GM23338 (cell line): ENCODE results near the gene CDKN1C. TPM values are rescaled to one million over a fixed set of nuclear protein-coding genes. Genes with fewer than 3 reads are reported as not detected.
"Not testable (repeated sequence)": the region's sequence is repeated elsewhere in the genome, so short reads cannot be mapped to it uniquely, and the experiment has no call there.

ENCODE experiments used
- ATAC-seq: fragments of 200-7000 bp; cut with Tn5 transposase; 3 replicates; pipeline ENCODE4 v1.9.1; 2020
- DNase-seq: peaks from one replicate; pipeline ENCODE4 v3.0.0-alpha.2; 2015; ENCODE audit warnings: low spot score
- H2AFZ ChIP-seq: fragments of 200-600 bp; sonication (generic); 2 replicates; pipeline ENCODE4 v1.8.0; 2016; ENCODE audit warnings: antibody characterized with exemption, mild to moderate bottlenecking, moderate library complexity
- H3F3A ChIP-seq: fragments of 200-600 bp; sonication (generic); replicated peaks from 2 replicates; pipeline ENCODE4 v1.8.0; 2017; ENCODE audit warnings: antibody characterized with exemption, mixed run types, low read depth
- H3K27ac ChIP-seq: fragments of 200-600 bp; sonication (generic); 2 replicates; pipeline ENCODE4 v1.6.1; 2016; ENCODE audit warnings: low read depth
- H3K27me3 ChIP-seq: fragments of 200-600 bp; sonication (generic); 2 replicates; pipeline ENCODE4 v1.8.0; 2016; ENCODE audit warnings: mild to moderate bottlenecking, mixed run types, moderate library complexity; ENCODE audit not compliant: insufficient read depth
- H3K36me3 ChIP-seq: fragments of 200-600 bp; sonication (generic); 2 replicates; pipeline ENCODE4 v1.8.0; 2016; ENCODE audit warnings: mild to moderate bottlenecking; ENCODE audit not compliant: insufficient read depth
- H3K4me1 ChIP-seq: fragments of 200-600 bp; sonication (generic); 2 replicates; pipeline ENCODE4 v1.8.0; 2016; ENCODE audit warnings: mild to moderate bottlenecking, moderate library complexity; ENCODE audit not compliant: insufficient read depth
- H3K4me2 ChIP-seq: fragments of 200-600 bp; sonication (generic); 2 replicates; pipeline ENCODE4 v1.7.1; 2017; ENCODE audit warnings: mixed run types
- H3K4me3 ChIP-seq: fragments of 200-600 bp; sonication (generic); 2 replicates; pipeline ENCODE4 v1.6.1; 2016; ENCODE audit warnings: mixed run types
- H3K79me2 ChIP-seq: fragments of 200-600 bp; sonication (generic); replicated peaks from 2 replicates; pipeline ENCODE4 v1.8.0; 2017; ENCODE audit warnings: mild to moderate bottlenecking; ENCODE audit not compliant: insufficient read depth
- H3K9me2 ChIP-seq: fragments of 200-600 bp; sonication (generic); 2 replicates; pipeline ENCODE4 v1.8.0; 2017; ENCODE audit not compliant: insufficient read depth
- H4K20me1 ChIP-seq: fragments of 200-600 bp; sonication (generic); replicated peaks from 2 replicates; pipeline ENCODE4 v1.8.0; 2017; ENCODE audit warnings: mild to moderate bottlenecking; ENCODE audit not compliant: insufficient read depth
- H3K27ac Mint-ChIP-seq: 2 replicates; pipeline ENCODE4 v1.8.0; 2020; ENCODE audit warnings: inconsistent platforms, mild to moderate bottlenecking, moderate library complexity, mixed read lengths
- H3K27me3 Mint-ChIP-seq: 3 replicates; pipeline ENCODE4 v1.8.0; 2022; ENCODE audit warnings: low read depth, mild to moderate bottlenecking, moderate library complexity, mixed read lengths, inconsistent platforms; ENCODE audit not compliant: insufficient read depth, poor library complexity
- H3K36me3 Mint-ChIP-seq: 3 replicates; pipeline ENCODE4 v1.8.0; 2021; ENCODE audit warnings: low read depth, mild to moderate bottlenecking, inconsistent platforms, moderate library complexity, mixed read lengths
- H3K4me1 Mint-ChIP-seq: 3 replicates; pipeline ENCODE4 v1.8.0; 2020; ENCODE audit warnings: mild to moderate bottlenecking, inconsistent platforms, mixed read lengths
- H3K4me3 Mint-ChIP-seq: 3 replicates; pipeline ENCODE4 v1.8.0; 2021; ENCODE audit warnings: moderate library complexity, mild to moderate bottlenecking, inconsistent platforms, mixed read lengths
- H3K9me3 Mint-ChIP-seq: 3 replicates; pipeline ENCODE4 v1.8.0; 2020; ENCODE audit warnings: moderate library complexity, mild to moderate bottlenecking, inconsistent platforms, mixed read lengths
- CREB1 ChIP-seq: fragments of 250-450 bp; sonication (Bioruptor Pico); IDR thresholded peaks from 2 replicates; pipeline ENCODE4 v1.5.0; 2020; ENCODE audit warnings: low read depth, mild to moderate bottlenecking, moderate library complexity
- CTCF ChIP-seq, 2 experiments: fragments of 200-600 bp in 1 of 2; sonication (generic) in 1 of 2; conservative IDR thresholded peaks; 2 replicates each; pipeline versions ENCODE4 v1.5.1 to v1.6.1; 2016 to 2017; ENCODE audit warnings: antibody characterized with exemption in 2 of 2, low read depth in 2 of 2, mild to moderate bottlenecking in 2 of 2, moderate library complexity in 1 of 2
- ETS1 ChIP-seq: IDR thresholded peaks from 2 replicates; pipeline ENCODE4 v1.6.1; 2016; ENCODE audit warnings: antibody characterized with exemption
- EZH2 ChIP-seq: fragments of 200-600 bp; sonication (generic); IDR thresholded peaks from one replicate; pipeline ENCODE4 v1.8.0; 2017; ENCODE audit warnings: antibody characterized with exemption, mild to moderate bottlenecking, low read depth; ENCODE audit not compliant: unreplicated experiment
- EZH2phosphoT487 ChIP-seq: fragments of 200-600 bp; sonication (generic); IDR thresholded peaks from one replicate; pipeline ENCODE4 v1.8.1; 2018; ENCODE audit warnings: antibody characterized with exemption; ENCODE audit not compliant: unreplicated experiment
- JUNB ChIP-seq: IDR thresholded peaks from one replicate; pipeline ENCODE4 v1.6.1; 2016; ENCODE audit warnings: antibody characterized with exemption; ENCODE audit not compliant: unreplicated experiment
- NANOG ChIP-seq: IDR thresholded peaks from 2 replicates; pipeline ENCODE4 v1.6.1; 2016; ENCODE audit warnings: antibody characterized with exemption, borderline replicate concordance
- STAT1 ChIP-seq: IDR thresholded peaks from one replicate; pipeline ENCODE4 v1.6.1; 2016; ENCODE audit warnings: antibody characterized with exemption; ENCODE audit not compliant: unreplicated experiment
- polyA plus RNA-seq: library from polyadenylated mRNA; unstranded; fragments of >200 nt; fragmentation: Nextera tagmentation; extraction: Ambion mirVana; gene quantifications from 2 replicates; pipeline ENCODE4 v1.2.1, GENCODE V29; 2016
- total RNA-seq: library from RNA; depleted of rRNA; stranded (reverse); fragments of >200 nt; shearing (Covaris generic); gene quantifications from 2 replicates; pipeline ENCODE4 v1.2.3, GENCODE V29; 2014
- TF ChIP-seq, protein P1 (sequence below): fragments of 250-450 bp; sonication (Bioruptor Pico); IDR thresholded peaks from 2 replicates; pipeline ENCODE4 v1.5.0; 2020; ENCODE audit warnings: mild to moderate bottlenecking, moderate library complexity

Gene CDKN1C
- total and polyA plus RNA-seq, 2 experiments from 2014 or later: 19.3 to 23.5 TPM

- not testable (repeated sequence) for H3K79me2 ChIP-seq, H3K27ac ChIP-seq, DNase-seq, H3K4me1 ChIP-seq, ATAC-seq, H3K36me3 ChIP-seq, H3K4me2 ChIP-seq, H3F3A ChIP-seq, H4K20me1 ChIP-seq, H3K27me3 ChIP-seq, H3K9me2 ChIP-seq, H3K4me3 ChIP-seq, H3K4me3 Mint-ChIP-seq, H3K27ac Mint-ChIP-seq, H2AFZ ChIP-seq
- Mint-ChIP-seq H3K27me3 (peaks cover 28% of the 10 kb centered on the region), H3K9me3 (peaks cover 14% of the 10 kb centered on the region; the same call in 2 of the 3 replicates), H3K36me3 (peaks cover 16% of the 10 kb centered on the region), H3K4me1 (peaks cover 16% of the 10 kb centered on the region)
Measured at GRCh38 chr11:2905299-2905698, 19.7 kb upstream of the CDKN1C start.

GRCh38 chr11:2904153-2905052, 18.8 kb upstream of the CDKN1C start:
- Histone ChIP-seq H3F3A (no peaks in the 10 kb centered on the region), H3K27ac (no peak overlapping the region), H2AFZ (no peak overlapping the region), H3K27me3 (peaks cover 4% of the 10 kb centered on the region; the same call in 1 of the 2 replicates), H3K4me1 (peaks cover 5% of the 10 kb centered on the region; the same call in 1 of the 2 replicates), H4K20me1 (no peaks in the 10 kb centered on the region; the same call in 1 of the 2 replicates), H3K9me2 (no peaks in the 10 kb centered on the region), H3K36me3 (no peaks in the 10 kb centered on the region), H3K79me2 (no peaks in the 10 kb centered on the region), H3K4me3 (no peak overlapping the region), H3K4me2 (no peak overlapping the region)
- ATAC-seq: no peak
- Mint-ChIP-seq H3K27me3 (peaks cover 33% of the 10 kb centered on the region), H3K36me3 (peaks cover 16% of the 10 kb centered on the region), H3K9me3 (peaks cover 14% of the 10 kb centered on the region; the same call in 2 of the 3 replicates), H3K4me3 (no peak overlapping the region; the same call in 2 of the 3 replicates), H3K27ac (no peak overlapping the region), H3K4me1 (peaks cover 19% of the 10 kb centered on the region)
- no peak for DNase-seq
- TF ChIP-seq NANOG (no peak), JUNB (no peak), CREB1 (CRISPR knock-in tag) (no peak), CTCF (conservative IDR thresholded peaks at IDR 0.05; ENCODE audit: low read depth in 2 of 2) (no peak), EZH2phosphoT487 (no peak), EZH2 (no peak), STAT1 (no peak), ETS1 (no peak)
- TF ChIP-seq, protein P1, sequence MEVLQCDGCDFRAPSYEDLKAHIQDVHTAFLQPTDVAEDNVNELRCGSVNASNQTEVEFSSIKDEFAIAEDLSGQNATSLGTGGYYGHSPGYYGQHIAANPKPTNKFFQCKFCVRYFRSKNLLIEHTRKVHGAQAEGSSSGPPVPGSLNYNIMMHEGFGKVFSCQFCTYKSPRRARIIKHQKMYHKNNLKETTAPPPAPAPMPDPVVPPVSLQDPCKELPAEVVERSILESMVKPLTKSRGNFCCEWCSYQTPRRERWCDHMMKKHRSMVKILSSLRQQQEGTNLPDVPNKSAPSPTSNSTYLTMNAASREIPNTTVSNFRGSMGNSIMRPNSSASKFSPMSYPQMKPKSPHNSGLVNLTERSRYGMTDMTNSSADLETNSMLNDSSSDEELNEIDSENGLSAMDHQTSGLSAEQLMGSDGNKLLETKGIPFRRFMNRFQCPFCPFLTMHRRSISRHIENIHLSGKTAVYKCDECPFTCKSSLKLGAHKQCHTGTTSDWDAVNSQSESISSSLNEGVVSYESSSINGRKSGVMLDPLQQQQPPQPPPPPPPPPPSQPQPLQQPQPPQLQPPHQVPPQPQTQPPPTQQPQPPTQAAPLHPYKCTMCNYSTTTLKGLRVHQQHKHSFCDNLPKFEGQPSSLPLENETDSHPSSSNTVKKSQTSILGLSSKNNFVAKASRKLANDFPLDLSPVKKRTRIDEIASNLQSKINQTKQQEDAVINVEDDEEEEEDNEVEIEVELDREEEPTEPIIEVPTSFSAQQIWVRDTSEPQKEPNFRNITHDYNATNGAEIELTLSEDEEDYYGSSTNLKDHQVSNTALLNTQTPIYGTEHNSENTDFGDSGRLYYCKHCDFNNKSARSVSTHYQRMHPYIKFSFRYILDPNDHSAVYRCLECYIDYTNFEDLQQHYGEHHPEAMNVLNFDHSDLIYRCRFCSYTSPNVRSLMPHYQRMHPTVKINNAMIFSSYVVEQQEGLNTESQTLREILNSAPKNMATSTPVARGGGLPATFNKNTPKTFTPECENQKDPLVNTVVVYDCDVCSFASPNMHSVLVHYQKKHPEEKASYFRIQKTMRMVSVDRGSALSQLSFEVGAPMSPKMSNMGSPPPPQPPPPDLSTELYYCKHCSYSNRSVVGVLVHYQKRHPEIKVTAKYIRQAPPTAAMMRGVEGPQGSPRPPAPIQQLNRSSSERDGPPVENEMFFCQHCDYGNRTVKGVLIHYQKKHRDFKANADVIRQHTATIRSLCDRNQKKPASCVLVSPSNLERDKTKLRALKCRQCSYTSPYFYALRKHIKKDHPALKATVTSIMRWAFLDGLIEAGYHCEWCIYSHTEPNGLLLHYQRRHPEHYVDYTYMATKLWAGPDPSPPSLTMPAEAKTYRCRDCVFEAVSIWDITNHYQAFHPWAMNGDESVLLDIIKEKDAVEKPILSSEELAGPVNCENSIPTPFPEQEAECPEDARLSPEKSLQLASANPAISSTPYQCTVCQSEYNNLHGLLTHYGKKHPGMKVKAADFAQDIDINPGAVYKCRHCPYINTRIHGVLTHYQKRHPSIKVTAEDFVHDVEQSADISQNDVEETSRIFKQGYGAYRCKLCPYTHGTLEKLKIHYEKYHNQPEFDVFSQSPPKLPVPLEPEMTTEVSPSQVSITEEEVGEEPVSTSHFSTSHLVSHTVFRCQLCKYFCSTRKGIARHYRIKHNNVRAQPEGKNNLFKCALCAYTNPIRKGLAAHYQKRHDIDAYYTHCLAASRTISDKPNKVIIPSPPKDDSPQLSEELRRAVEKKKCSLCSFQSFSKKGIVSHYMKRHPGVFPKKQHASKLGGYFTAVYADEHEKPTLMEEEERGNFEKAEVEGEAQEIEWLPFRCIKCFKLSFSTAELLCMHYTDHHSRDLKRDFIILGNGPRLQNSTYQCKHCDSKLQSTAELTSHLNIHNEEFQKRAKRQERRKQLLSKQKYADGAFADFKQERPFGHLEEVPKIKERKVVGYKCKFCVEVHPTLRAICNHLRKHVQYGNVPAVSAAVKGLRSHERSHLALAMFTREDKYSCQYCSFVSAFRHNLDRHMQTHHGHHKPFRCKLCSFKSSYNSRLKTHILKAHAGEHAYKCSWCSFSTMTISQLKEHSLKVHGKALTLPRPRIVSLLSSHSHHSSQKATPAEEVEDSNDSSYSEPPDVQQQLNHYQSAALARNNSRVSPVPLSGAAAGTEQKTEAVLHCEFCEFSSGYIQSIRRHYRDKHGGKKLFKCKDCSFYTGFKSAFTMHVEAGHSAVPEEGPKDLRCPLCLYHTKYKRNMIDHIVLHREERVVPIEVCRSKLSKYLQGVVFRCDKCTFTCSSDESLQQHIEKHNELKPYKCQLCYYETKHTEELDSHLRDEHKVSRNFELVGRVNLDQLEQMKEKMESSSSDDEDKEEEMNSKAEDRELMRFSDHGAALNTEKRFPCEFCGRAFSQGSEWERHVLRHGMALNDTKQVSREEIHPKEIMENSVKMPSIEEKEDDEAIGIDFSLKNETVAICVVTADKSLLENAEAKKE (CRISPR knock-in tag): no peak
